Erythroblast (primary cell): ENCODE results near the gene RETREG1.

Source experiments
- GATA1 ChIP-seq: IDR thresholded peaks from 2 replicates; pipeline ENCODE4 v1.6.1; 2011; ENCODE audit warnings: low read depth, mild to moderate bottlenecking, control low read depth, low read length, moderate library complexity
- POLR2A ChIP-seq: IDR thresholded peaks from 2 replicates; pipeline ENCODE4 v1.6.1; 2011; ENCODE audit warnings: mild to moderate bottlenecking, low read length

DNA sequence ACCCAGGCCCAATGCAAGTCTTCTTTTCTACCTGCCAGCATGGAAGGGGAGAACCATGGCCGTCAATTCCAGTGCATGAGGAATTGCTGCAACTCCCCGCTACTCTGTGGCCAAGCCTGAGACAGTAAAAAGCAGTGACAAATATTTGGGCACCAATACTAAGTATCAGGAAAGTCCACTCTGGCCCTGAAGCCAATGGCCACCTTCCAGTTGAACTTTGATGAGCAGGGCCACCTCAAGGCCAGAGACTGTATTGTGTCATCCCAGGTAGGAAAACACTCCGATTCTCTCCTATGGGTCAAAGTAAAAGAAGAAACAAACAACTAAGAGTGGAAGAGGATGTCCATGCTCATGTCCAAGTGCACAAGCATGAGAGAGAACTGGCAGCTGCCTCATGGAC lies 27.1 kb downstream of the RETREG1 start:
- TF ChIP-seq POLR2A (no peak), GATA1 (no peak)
